Muscle layer of duodenum (tissue), 2 donors: Measurements from ENCODE around the gene KRTAP10-9.
"Not testable (repeated sequence)": the region's sequence is repeated elsewhere in the genome, so short reads cannot be mapped to it uniquely, and the experiment has no call there.

ENCODE experiments used
- H3K27ac ChIP-seq: one replicate; pipeline ENCODE4 v1.7.0; 2013; ENCODE audit warnings: mild to moderate bottlenecking, low read length
- H3K27me3 ChIP-seq: one replicate; pipeline ENCODE4 v1.7.0; 2013; ENCODE audit warnings: low read depth, mild to moderate bottlenecking, control low read depth, low read length
- H3K36me3 ChIP-seq, 2 donors: one replicate each; pipeline ENCODE4 v1.7.0; 2013; ENCODE audit warnings: low read length in 2 of 2, control low read depth in 1 of 2, mild to moderate bottlenecking in 1 of 2; ENCODE audit not compliant: insufficient read depth in 2 of 2, control insufficient read depth in 1 of 2
- H3K4me1 ChIP-seq, 2 donors: one replicate each; pipeline ENCODE4 v1.7.0; 2013; ENCODE audit warnings: low read length in 2 of 2, mild to moderate bottlenecking in 2 of 2, control low read depth in 1 of 2, moderate library complexity in 1 of 2; ENCODE audit not compliant: insufficient read depth in 2 of 2, control insufficient read depth in 1 of 2
- H3K4me3 ChIP-seq, 2 donors: one replicate each; pipeline ENCODE4 v1.7.0; 2013; ENCODE audit warnings: low read length in 2 of 2, low read depth in 1 of 2, mild to moderate bottlenecking in 1 of 2
- H3K9me3 ChIP-seq, 2 donors: one replicate each; pipeline ENCODE4 v1.7.0; 2013; ENCODE audit warnings: low read length in 2 of 2, control low read depth in 1 of 2, mild to moderate bottlenecking in 1 of 2; ENCODE audit not compliant: control insufficient read depth in 1 of 2
- donor health status: healthy.

Gene KRTAP10-9

GRCh38 chr21:44598061-44598460, 28.8 kb upstream of the KRTAP10-9 start:
- Histone ChIP-seq H3K4me3 (no peak overlapping the region), H3K27me3 (no peaks in the 10 kb centered on the region), H3K4me1 (no peaks in the 10 kb centered on the region), H3K36me3 (no peaks in the 10 kb centered on the region), H3K9me3 (peaks cover 0 to 2% of the 10 kb centered on the region in 2 donors), H3K27ac (no peak overlapping the region)

GRCh38 chr21:44599264-44600029, 27.4 kb upstream of the KRTAP10-9 start:
- H3K27ac ChIP-seq: no peak overlapping the region
- no peaks in the 10 kb centered on the region for H3K27me3 ChIP-seq
- H3K4me3 ChIP-seq: no peak overlapping the region
- H3K36me3 ChIP-seq: no peaks in the 10 kb centered on the region
- peaks cover 0 to 7% of the 10 kb centered on the region in 2 donors for H3K9me3 ChIP-seq
- no peaks in the 10 kb centered on the region for H3K4me1 ChIP-seq

- H3K9me3 ChIP-seq, H3K4me3 ChIP-seq, H3K27ac ChIP-seq, H3K4me1 ChIP-seq, H3K27me3 ChIP-seq, H3K36me3 ChIP-seq: not testable (repeated sequence)
Measured at GRCh38 chr21:44600118-44600978, 26.5 kb upstream of the KRTAP10-9 start, which contains the start of gene KRTAP10-7. Gene KRTAP10-7 (plus strand): TSS chr21:44600597. CDS start chr21:44600622, 25 bp downstream.

GRCh38 chr21:44601091-44601490, 25.8 kb upstream of the KRTAP10-9 start:
- not testable (repeated sequence) for H3K4me1 ChIP-seq, H3K27me3 ChIP-seq, H3K9me3 ChIP-seq, H3K4me3 ChIP-seq, H3K27ac ChIP-seq, H3K36me3 ChIP-seq

GRCh38 chr21:44601596-44602462, 25.1 kb upstream of the KRTAP10-9 start:
- no peak overlapping the region for H3K27ac ChIP-seq
- no peaks in the 10 kb centered on the region for H3K27me3 ChIP-seq
- H3K36me3 ChIP-seq: no peaks in the 10 kb centered on the region
- no peaks in the 10 kb centered on the region for H3K4me1 ChIP-seq
- H3K4me3 ChIP-seq: no peak overlapping the region
- peaks cover 0 to 10% of the 10 kb centered on the region in 2 donors for H3K9me3 ChIP-seq

GRCh38 chr21:44602463-44602850, 24.4 kb upstream of the KRTAP10-9 start:
- H3K4me1 ChIP-seq: no peaks in the 10 kb centered on the region
- peaks cover 0 to 10% of the 10 kb centered on the region in 2 donors for H3K9me3 ChIP-seq
- no peak overlapping the region for H3K27ac ChIP-seq
- H3K36me3 ChIP-seq: no peaks in the 10 kb centered on the region
- H3K27me3 ChIP-seq: no peaks in the 10 kb centered on the region
- H3K4me3 ChIP-seq: no peak overlapping the region

GRCh38 chr21:44603109-44603875, 23.6 kb upstream of the KRTAP10-9 start:
- H3K9me3 ChIP-seq: peaks cover 0 to 10% of the 10 kb centered on the region in 2 donors
- H3K36me3 ChIP-seq: no peaks in the 10 kb centered on the region
- H3K4me1 ChIP-seq: no peaks in the 10 kb centered on the region
- H3K27ac ChIP-seq: no peak overlapping the region
- H3K27me3 ChIP-seq: no peaks in the 10 kb centered on the region
- no peak overlapping the region for H3K4me3 ChIP-seq

GRCh38 chr21:44603911-44604310, 23.0 kb upstream of the KRTAP10-9 start:
- no peaks in the 10 kb centered on the region for H3K4me1 ChIP-seq
- no peaks in the 10 kb centered on the region for H3K27me3 ChIP-seq
- peaks cover 0 to 10% of the 10 kb centered on the region in 2 donors for H3K9me3 ChIP-seq
- H3K36me3 ChIP-seq: no peaks in the 10 kb centered on the region
- H3K4me3 ChIP-seq: no peak overlapping the region
- no peak overlapping the region for H3K27ac ChIP-seq

- H3K9me3 ChIP-seq: peaks cover 0 to 22% of the 10 kb centered on the region in 2 donors
- no peaks in the 10 kb centered on the region for H3K27me3 ChIP-seq
- H3K27ac ChIP-seq: no peak overlapping the region
- no peak overlapping the region for H3K4me3 ChIP-seq
- no peaks in the 10 kb centered on the region for H3K36me3 ChIP-seq
- H3K4me1 ChIP-seq: no peaks in the 10 kb centered on the region
Measured at GRCh38 chr21:44606495-44606894, 20.4 kb upstream of the KRTAP10-9 start.

- no peaks in the 10 kb centered on the region for H3K4me1 ChIP-seq
- no peak overlapping the region for H3K4me3 ChIP-seq
- no peak overlapping the region for H3K27ac ChIP-seq
- no peaks in the 10 kb centered on the region for H3K36me3 ChIP-seq
- peaks cover 0 to 26% of the 10 kb centered on the region in 2 donors for H3K9me3 ChIP-seq
- H3K27me3 ChIP-seq: no peaks in the 10 kb centered on the region
Measured at GRCh38 chr21:44609193-44609592, 17.7 kb upstream of the KRTAP10-9 start.
